Measurements from ENCODE around the gene EMCN. TPM values are rescaled to one million over a fixed set of nuclear protein-coding genes. Genes with fewer than 3 reads are reported as not detected.

EMCN gene
- not detected in 2 replicates for total RNA-seq

GRCh38 chr4:100517864-100518341 is at the start of gene EMCN:
EMCN (minus strand) TSS chr4:100518022; CDS start chr4:100517914, 108 bp downstream.

